NCI-H82 treated with DMSO at 0.1 percent for 48 hours (cell line): ENCODE measurements around the gene APOC1.
"Not testable (repeated sequence)": the region's sequence is repeated elsewhere in the genome, so short reads cannot be mapped to it uniquely, and the experiment has no call there.

ENCODE experiments used
- DNase-seq: peaks from one replicate; lab custom pipeline; 2025; ENCODE audit not compliant: unreplicated experiment; lab: John Stamatoyannopoulos, UW

Gene APOC1

DNA sequence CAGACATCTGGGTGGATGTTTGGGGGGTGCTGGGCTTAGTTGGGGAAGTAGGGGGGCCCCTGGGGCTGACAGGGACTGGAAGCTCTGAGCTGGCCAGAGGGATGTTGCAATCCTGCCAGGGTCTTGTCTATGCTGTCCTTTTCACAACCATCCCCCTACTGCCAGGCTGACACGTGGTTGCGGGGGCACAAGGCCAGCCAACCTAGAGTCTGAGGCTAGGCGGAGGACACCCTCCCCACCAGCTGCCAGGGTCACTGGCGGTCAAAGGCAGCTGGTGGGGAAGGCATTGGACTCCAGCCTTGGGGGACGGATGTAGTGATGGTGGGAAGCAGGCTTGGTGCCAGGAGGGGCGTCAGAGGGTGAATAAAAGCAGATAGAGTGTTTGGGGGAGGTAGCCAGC is 1.6 kb upstream of the APOC1 start:
- no peak for DNase-seq

DNA sequence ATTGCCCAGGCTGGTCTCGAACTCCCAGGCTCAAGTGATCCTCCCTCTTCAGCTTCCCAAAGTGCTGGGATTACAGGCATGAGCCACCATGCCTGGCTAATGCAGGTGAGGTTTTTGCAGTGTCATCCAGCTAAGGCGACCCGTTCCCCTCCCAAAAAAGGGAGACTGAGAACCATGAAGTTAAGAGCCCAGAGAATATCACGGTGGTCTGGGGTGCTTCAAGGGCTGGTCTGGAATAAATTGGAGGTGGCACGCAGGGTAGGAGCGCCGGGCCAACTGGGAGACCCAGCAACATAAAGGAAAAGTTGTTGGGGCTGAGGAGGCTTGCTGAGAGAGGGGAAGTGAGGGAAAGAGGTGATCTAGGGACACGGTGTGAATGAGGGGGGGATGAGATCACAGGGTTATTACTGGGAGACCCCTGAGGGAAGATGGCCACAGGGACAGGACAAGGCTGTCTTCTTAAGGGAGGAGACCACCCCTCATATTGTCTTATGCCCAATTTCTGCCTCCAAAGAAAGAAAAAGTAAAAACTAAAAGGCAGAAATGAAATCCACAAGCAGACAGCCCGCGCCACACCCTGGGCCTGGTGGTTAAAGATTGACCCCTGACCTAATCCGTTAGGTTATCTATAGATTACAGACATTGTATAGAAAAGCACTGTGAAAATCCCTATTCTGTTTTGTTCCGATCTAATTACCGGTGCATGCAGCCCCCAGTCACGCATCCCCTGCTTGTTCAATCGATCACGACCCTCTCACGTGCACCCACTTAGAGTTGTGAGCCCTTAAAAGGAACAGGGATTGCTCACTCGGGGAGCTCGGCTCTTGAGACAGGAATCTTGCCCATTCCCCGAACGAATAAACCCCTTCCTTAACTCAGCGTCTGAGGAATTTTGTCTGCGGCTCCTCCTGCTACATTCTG is 636 bp upstream of the APOC1 start:
- not testable (repeated sequence) for DNase-seq

DNA sequence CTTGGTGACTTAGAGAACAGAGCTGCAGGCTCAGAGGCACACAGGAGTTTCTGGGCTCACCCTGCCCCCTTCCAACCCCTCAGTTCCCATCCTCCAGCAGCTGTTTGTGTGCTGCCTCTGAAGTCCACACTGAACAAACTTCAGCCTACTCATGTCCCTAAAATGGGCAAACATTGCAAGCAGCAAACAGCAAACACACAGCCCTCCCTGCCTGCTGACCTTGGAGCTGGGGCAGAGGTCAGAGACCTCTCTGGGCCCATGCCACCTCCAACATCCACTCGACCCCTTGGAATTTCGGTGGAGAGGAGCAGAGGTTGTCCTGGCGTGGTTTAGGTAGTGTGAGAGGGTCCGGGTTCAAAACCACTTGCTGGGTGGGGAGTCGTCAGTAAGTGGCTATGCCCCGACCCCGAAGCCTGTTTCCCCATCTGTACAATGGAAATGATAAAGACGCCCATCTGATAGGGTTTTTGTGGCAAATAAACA is 9.9 kb downstream of the APOC1 start:
- no peak for DNase-seq

DNA sequence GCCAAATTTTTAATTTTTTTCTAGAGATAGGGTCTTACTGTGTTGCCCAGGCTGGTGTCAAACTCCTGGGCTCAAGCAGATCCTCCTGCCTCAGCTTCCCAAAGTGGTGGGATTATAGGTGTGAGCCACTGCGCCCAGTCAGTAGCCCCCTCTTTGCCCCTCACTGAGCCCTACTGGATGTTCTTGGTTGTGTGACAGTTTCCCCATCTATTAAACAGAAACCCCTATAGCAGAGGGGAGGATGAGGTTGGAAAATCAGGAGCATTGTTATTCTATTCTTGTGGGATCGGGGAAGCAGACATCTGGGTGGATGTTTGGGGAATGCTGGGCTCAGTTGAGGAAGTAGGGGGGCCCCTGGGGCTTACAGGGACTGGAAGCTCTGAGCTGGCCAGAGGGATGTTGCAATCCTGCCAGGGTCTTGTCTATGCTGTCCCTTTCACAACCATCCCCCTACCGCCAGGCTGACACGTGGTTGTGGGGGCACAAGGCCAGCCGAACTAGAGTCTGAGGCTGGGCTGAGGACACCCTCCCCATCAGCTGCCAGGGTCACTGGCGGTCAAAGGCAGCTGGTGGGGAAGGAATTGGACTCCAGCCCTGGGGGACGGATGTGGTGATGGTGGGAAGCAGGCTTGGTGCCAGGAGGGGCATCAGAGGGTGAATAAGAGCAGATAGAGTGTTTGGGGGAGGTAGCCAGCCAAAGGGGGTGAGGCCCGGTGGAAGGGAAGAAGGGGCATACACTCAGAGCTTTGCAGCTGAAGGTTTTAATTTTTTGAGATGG is 10.9 kb downstream of the APOC1 start:
- DNase-seq: no peak

DNA sequence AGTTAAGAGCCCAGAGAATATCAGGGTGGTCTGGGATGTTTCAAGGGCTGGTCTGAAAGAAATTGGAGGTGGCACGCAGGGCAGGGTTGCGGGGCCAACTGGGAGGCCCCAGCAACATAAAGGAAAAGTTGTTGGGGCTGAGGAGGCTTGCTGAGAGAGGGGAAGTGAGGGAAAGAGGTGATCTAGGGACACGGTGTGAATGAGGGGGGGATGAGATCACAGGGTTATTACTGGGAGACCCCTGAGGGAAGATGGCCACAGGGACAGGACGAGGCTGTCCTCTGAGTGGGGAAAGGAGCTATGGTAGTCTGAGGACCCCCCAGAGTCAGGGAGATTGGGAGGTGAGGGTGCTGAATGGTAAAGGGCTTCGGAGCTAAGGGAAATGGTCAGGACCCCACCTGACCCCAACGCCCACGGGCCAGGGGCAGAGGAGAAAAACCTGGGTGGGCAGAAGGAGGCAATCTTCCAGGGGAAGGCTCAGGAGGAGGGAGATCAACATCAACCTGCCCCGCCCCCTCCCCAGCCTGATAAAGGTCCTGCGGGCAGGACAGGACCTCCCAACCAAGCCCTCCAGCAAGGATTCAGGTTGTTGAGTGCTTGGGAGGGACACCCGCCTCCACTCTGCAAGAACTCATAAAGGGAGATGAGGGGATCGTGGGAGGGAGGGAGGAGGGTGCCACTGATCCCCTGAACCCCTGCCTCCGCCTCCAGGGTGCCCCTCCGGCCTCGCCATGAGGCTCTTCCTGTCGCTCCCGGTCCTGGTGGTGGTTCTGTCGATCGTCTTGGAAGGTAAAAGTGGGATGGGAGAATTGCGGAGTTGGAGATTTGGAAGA is 12.1 kb downstream of the APOC1 start:
- not testable (repeated sequence) for DNase-seq

DNA sequence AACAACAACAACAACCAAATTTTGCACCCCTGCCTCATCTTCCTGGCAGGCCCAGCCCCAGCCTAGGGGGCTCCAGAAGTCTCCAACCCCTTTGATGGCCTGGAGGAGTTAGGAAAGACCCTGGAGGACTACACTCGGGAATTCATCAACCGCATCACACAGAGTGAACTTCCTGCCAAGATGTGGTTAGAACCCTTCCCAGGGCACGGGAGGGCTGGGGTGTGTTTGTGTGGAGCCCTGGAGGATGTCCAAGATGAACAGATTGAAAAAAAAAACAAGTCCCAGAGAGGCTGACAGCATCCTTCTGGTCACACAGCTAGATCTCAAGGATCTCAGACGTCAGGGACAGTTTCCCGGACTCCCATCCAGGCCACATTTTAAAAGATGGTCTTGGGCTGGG is 13.3 kb downstream of the APOC1 start:
- no peak for DNase-seq

DNA sequence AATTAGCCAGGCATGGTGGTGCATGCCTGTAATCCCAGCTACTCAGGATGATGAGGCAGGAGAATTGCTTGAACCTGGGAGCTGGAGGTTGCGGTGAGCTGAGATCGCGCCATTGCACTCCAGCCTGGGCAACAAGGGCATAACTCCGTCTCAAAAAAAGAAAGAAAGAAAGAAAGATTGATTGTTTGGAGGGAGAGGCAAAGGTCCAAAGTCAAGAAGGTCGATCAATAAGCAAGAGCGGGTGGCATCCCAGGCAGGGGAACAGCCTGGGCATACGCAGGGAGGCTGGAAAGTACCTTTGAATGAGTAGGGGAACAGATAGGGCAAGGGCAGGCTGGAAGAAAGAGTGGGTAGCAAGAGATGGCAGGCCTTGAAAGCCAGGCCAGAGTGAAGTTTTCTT is 15.7 kb downstream of the APOC1 start:
- no peak for DNase-seq

DNA sequence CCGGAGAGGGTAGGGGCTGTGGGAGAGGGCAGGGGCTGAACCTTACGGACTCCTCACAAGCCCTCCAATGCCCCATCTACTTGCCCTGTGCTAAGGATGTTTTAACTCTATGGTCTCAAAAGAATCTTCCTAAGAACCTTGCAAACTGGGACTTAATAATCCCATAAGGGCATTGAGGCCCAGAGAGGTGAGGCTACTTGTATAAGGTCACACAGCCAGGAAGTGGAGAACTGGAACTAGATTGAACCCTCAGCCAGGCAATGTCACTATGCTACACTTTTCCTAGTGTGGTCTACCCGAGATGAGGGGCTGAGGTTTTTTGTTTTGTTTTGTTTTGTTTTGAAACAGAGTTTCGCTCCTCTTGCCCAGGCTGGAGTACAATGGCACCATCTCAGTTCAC is 17.1 kb downstream of the APOC1 start:
- no peak for DNase-seq

DNA sequence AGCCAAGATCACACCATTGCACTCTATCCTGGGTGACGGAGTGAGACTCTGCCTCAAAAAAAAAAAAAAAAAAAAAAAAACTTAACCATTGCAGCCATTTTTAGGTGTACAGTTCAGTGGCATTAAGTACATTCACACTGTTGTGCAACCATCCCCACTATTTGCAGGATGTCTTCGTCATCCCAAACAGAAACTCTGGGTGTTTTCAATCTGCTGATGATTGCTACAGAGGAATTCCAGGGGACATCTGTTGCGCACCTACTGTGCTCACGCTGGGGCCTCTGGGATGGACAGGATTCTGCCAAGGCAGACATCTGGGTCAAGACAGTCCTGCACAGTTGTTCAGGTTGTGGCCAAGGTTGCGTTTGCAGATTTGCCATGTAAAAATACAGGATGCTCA is 25.3 kb downstream of the APOC1 start:
- no peak for DNase-seq

DNA sequence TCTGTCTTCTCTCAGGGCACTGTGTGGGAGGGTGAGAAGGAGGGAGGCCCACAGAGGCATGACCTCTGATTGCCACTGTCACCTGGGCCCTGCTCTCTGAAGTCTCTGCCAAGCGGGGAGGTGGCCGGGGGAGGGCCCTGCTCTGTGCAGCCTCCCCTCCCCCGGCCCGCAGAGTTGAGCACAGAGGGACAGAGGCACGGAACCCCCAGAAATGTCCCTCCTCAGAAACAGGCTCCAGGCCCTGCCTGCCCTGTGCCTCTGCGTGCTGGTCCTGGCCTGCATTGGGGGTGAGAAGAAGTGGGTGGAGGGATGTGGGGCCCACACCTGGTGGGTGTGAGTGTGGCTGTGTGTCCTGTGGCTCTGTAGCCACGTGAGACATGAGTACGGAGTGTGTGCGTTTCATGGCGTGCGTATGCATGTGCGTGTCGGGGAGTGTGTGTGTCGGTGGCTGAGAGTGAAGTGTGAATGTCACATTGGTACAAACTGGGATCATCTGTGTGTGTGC is 27.7 kb downstream of the APOC1 start, which contains the start of gene APOC4:
Gene APOC4, plus strand, starts transcription at position 171 of the 505 bp plus-strand sequence. Its CDS starts 41 bp downstream, at position 212.
- no peak for DNase-seq

DNA sequence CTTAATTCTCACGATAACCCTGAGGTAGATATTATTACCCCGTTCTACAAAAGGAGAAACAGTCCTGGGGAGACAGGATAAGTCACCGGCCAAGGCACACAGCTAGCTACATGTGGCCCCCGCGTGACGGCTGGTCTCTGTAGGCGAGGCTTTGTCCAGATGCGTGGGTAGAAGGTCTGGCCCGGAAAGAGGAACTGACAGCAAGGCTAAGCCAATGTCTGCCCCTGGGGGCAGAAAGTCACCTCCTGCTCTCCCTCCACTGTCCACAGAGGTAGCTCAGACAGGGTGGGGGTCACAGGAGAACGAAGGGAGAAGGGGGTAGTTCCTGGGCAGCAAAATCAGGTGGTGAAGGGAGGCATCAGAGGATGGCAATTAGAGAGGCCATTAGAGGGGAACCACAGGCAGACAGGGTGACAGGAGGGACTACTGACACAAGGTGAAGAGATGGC is 29.4 kb downstream of the APOC1 start:
- DNase-seq: no peak

DNA sequence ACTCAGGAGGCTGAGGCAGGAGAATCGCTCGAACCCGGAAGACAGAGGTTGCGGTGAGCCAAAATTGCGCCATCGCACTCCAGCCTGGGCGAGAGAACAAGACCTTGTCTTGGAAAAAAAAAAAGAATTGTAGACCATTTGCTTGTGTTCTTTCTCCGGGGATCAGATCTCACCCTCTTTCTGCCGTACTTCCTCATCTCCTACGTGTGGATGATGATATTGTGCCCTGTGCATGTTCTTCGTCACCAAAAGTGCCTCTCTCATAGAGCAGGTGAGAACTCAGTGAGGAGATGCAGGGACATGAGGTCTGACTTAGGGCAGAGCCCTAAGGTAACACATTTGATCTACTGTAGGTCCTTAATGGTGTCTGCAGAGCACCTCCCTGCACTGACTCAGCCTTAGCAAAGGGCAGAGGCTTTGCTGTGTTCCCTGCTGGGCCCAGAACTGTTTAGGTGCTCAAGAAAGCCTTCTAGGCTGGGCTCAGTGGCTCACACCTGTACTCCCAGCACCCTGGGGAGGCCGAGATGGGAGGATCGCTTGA is 32.7 kb downstream of the APOC1 start:
- DNase-seq: no peak

DNA sequence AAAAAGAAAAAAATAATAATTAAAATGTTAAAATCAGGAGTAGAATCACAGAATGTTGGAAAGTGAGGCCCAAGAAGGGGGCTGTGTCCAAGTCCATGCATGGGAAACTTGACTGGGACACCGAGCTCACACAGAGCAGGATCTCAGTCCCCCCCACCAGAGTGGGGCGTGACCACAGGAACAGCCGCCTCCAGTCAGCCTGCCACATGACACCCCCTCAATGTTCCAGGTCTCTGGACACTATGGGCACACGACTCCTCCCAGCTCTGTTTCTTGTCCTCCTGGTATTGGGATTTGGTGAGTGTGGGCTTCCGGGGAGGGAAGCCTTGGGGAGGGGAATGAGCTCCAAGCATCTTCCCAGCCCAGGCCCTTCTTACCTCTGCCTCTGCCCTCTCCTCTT is 33.8 kb downstream of the APOC1 start:
- DNase-seq: no peak

DNA sequence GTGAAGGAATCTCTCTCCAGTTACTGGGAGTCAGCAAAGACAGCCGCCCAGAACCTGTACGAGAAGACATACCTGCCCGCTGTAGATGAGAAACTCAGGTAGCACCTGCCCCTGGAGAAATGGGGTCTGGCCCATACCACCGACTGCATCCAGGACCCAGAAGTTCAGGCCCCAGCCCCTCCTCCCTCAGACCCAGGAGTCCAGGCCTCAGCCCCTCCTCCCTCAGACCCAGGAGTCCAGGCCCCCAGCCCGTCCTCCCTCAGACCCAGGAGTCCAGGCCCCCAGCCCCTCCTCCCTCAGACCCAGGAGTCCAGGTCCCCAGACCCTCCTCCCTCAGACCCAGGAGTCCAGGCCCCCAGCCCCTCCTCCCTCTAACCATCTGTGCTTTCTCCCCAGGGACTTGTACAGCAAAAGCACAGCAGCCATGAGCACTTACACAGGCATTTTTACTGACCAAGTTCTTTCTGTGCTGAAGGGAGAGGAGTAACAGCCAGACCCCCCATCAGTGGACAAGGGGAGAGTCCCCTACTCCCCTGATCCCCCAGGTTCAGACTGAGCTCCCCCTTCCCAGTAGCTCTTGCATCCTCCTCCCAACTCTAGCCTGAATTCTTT is 34.5 kb downstream of the APOC1 start:
- no peak for DNase-seq

DNA sequence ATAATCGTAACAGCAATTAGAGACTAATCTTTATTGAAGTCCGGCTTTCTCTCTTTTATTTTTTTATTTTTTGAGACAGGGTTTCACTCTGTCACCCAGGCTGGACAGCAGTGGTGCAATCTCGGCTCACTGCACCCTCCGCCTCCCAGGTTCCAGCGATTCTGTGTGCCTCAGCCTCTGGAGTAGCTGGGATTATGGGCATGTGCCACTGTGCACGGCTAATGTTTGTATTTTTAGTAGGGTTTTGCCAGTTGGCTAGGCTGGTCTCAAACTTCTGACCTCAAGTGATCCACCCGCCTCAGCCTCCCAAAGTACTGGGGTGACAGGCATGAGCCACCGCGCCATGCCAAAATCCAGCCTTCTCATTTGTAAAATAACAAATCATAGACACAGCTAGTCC is 35.1 kb downstream of the APOC1 start:
- no peak for DNase-seq

DNA sequence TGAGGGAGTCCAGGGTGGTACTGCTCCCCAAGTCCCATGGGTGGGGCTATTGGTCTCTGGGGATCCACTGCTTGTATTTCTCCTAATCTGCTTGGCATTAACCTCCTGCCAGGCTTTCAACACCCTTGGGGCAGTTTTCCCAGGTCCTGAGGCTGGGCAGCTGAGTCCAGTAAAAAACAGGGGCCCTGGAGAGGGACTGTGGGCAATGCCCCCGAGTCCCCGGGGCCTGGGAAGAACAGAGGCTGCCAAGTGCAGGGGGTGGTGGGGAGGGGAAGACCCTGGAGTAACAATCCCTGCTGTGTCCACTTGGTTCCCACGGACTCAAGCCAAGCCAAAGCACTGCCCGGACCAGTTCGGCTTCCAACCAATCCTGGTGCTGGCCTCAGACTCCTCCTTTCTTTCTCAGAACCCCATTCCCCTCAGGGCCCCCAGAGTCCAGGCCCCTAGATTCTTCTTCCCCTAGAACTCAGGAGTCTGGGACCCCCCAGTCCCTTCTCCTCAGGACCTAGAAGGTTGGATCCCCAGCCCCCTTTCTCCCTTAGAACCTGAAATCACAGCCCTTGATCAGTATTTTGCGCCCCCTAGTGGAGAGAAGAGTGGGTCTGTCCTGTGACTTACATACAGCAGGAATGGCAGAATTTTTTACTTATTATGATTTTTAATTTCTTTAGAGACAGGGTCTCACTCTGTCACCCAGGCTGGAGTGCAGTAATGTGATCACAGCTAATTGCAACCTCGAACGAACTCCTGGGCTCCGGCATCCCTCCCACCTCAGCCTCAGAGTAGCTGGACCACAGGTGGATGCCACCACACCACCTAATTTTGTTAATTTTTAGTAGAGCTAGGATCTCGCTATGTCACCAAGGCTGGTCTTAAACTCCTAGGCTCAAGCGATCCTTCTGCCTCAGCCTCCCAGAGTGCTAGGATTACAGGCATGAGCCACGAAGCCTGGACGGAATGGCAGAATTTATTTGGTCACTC is 37.1 kb downstream of the APOC1 start:
- peak; percentile 61 for DNase-seq

DNA sequence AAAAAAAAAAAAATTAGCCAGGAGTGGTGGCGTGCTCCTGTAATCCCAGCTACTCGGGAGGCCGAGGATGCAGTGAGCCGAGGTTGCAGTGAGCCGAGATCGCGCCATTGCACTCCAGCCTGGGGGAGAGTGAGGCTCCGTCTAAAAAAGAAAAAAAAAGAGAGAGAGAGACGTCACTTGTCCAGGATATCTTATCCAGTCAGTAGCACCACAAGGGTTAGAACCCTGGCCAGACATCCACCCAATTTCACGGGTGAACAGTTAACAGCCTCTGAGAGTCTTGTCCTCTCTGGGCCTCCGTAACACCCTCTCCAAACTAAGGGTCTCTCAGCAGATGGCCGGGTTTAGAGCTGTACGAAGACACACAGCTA is 39.9 kb downstream of the APOC1 start:
- no peak for DNase-seq

DNA sequence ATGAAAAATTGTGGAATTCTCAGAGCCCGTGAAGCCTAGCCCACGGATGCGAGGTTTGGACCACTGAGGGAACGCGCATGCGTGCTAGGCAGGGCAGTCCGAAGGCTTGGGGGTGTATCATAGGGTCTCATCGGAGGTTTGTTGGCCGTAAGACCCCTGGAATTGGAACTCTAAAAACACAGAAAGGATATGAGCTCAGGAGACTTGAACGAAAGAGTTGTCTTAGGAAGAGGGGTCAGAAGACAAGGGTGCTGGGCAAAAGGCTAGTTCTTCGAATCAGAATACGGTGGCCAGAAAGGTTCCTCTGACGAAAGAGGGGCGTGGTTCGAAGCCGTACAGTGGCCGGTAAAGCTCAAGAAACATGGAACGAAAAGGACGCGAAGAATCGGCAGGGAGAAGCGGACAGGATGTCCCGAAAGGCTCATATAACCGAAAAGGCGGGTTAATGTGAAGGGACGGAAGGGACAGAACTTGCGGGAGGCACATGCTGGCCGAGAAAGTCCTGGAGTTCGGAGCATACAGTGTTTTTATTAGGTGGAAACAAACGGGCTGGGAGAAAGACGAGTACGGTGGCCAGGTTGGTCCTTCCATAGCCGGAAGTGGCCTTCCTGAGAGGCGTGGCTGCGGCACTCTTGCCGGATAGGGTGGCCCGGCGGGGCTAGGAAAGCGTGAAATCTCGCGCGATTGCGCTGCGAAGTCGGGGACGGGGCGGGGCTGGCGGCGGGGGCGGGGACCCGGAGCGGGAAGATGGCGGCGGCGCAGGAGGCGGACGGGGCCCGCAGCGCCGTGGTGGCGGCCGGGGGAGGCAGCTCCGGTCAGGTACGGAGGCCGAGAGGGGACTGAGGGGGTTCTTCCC is 40.5 kb downstream of the APOC1 start, which contains the start of gene CLPTM1:
Gene CLPTM1, plus strand, starts transcription at position 732 of the 856 bp plus-strand sequence. Its CDS starts 16 bp downstream, at position 748.
- DNase-seq: peak; percentile 95
